NCI-H524 (cell line): ENCODE measurements around the gene SV2C.
"Not testable (repeated sequence)": the region's sequence is repeated elsewhere in the genome, so short reads cannot be mapped to it uniquely, and the experiment has no call there.

Source experiments
- DNase-seq, 2 experiments: peaks; one replicate each; lab custom pipeline; 2025; lab: John Stamatoyannopoulos, UW

Gene SV2C

GRCh38 chr5:76341651-76342334 lies 258.6 kb downstream of the SV2C start:
- DNase-seq, result no peak

GRCh38 chr5:76342474-76342873 lies 259.3 kb downstream of the SV2C start:
- DNase-seq, result no peak

DNA sequence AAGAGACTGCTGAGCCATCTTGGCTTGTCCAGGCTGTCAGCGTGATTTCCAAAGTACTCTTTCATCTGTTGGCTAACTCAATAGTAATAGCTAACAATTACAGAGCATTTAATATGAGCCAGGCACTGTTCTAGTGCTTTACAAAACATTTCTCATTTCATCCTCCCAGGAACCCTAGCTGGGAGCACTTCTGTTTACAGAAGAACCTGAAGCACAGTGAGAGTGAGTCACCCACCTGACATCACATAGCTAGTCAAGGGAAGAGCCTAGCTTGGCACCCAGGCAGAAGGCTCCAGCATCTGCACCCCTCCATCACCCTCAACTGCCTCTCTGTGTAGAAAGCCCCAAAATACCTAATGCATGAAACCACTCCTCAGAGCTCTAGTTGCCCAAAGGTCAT lies 262.4 kb downstream of the SV2C start:
- DNase-seq, result no peak

GRCh38 chr5:76351176-76351575 lies 268.0 kb downstream of the SV2C start:
- DNase-seq, result no peak

- DNase-seq, result no peak
These were observed 268.4 kb downstream of the SV2C start for GRCh38 chr5:76351577-76351976.

DNA sequence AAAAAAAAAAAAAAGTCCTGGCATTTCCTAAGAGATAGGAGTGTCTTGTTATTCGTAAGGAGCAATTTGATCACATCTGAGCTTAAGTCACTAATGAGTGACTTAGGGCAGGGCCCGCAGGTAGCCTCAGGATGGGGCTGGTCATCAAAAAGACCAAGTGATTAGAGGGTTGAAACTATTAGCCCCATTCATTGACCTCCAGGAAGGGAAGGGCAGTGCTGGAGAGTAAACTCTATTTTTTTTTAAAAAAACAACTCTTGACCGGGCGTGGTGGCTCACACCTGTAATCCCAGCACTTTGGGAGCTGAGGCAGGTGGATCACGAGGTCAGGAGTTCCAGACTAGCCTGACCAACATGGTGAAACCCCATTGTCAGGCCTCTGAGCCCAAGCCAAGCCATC lies 273.7 kb downstream of the SV2C start:
- no peak for DNase-seq

DNA sequence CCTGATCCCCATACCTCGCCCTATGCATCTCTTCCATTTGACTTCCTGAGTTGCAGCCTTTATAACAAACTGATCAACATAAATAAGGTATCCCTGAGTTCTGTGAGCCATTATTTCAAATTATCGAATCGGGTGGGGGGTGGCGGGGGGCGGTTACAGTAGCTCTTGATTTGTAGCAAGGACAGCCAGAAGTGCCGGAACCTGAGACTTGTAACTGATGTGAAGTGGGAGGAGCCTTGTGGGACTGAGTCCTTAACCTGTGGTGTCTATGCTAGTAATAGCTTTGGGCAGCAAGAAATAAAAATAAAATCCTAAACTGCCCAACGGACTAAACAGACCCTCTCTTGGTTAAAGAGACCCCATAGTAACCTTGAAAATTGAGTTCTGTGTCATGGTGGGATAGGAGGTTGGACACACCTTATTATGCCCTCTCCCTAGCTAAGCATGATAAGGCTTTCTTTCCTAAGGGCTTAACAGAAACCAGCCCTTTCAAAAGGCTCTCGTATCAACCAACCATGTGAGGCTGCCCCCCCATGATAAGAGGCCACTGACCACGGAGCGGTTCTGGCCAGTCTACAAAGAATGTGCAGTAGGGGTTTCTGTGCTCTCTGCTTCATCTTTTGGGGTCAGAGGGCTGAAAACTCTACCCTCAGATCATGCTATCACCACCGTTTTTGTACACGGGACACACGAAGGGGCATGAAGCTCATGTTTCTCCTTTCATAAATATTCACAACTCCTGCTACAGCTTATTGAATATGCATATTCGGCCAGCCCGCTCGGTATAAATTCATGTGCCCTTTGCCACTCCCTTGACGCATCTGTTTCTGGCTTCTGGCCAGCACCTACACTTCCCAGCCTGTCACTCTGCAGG lies 280.4 kb downstream of the SV2C start:
- DNase-seq, result peak in 1 of 2 experiments; percentile 57

- no peak for DNase-seq
These were observed 281.0 kb downstream of the SV2C start for GRCh38 chr5:76364226-76364589.

DNA sequence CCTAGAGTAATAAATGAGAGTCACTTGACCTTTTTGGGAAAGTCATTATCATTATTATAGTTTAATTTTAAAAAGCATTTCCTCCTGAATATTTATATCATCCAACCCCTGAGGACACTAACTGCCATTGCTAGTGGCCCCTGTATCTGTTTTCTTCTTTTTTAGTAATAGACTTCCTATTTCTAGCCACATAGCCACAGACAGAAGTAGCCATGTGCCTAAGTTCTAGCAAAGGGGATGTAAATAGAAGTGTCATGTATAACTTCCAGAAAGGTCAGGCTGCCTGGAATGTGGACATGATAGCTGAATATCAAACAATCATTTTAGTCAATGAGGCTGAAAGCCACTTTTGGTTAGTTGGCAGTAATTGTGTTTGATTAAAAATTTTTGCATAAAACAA lies 282.4 kb downstream of the SV2C start:
- DNase-seq, result no peak

GRCh38 chr5:76366596-76366995 lies 283.4 kb downstream of the SV2C start:
- DNase-seq, result no peak

DNA sequence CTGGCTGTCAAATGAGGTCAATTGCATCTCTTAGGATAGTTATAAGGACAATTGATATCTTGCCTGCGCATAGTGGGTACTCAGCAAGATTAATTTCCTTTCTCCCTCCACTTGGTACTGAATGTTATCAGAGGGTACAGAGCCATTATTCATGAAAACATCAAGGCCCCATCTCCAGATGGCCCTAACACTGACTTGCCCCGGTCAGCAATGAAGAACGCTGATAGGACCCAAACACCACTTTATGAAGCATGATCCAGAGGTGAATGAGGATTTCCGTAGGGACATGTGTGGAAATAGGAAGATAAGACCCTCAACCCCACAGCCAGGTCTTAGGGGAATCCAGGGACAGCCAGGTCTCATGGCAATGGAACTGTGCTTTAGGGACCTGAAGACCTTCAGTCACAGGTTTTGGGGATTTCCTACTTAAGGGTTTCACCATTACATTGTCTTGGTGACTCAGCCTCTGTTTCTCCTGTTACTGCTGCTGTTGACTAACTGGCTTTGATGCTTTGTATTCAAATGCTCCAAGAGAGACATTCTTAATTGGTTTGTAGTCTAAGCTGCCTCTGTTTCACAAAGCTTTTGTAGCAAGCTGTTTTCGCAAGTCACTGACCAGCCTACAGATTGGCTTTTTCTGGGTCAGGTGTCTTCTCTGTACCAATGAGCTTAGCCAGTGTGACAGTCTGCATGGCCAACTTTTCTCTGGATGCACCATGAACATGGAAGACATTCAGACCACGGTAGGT lies 284.6 kb downstream of the SV2C start:
- DNase-seq, result no peak

DNA sequence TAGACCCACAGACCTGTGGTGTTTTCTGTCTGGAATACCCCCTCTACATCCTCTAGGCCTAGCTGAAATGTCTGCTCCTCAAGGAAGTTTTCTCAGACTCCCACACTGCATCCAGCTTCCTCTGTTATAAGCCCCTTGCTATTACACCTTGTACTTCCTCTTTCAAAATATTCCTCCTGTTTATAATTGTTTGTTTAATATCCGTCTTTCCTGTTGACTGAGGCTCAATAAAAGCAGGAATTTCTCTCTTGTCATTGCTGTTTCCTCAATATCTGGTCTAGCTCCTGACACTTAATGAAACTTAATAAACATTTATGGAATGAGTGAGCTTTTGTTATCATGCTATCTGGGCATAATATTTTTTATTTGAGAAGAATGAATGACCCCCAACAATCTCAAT lies 285.8 kb downstream of the SV2C start:
- no peak for DNase-seq

DNA sequence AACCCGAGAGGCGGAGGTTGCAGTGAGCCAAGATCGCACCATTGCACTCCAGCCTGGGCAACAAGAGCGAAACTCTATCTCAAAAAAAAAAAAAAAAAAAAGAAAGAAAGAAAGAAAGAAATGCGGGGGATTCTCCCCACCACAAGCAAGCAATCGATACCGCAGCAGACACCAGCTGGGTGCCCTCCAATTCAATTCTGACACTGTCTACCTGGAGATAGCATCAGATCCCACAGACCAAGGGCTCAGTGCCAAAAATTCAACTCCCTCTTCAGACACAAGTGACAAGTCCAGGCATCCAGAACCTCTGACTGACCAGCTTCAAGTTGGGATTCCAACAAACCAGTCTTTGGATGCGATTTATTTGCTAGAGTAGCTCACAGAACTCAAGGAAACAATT lies 286.5 kb downstream of the SV2C start:
- not testable (repeated sequence) for DNase-seq

- DNase-seq, result no peak
These were observed 288.8 kb downstream of the SV2C start for GRCh38 chr5:76371960-76372322.

GRCh38 chr5:76372323-76373054 lies 289.3 kb downstream of the SV2C start:
- DNase-seq, result peak in 1 of 2 experiments; percentile 6

DNA sequence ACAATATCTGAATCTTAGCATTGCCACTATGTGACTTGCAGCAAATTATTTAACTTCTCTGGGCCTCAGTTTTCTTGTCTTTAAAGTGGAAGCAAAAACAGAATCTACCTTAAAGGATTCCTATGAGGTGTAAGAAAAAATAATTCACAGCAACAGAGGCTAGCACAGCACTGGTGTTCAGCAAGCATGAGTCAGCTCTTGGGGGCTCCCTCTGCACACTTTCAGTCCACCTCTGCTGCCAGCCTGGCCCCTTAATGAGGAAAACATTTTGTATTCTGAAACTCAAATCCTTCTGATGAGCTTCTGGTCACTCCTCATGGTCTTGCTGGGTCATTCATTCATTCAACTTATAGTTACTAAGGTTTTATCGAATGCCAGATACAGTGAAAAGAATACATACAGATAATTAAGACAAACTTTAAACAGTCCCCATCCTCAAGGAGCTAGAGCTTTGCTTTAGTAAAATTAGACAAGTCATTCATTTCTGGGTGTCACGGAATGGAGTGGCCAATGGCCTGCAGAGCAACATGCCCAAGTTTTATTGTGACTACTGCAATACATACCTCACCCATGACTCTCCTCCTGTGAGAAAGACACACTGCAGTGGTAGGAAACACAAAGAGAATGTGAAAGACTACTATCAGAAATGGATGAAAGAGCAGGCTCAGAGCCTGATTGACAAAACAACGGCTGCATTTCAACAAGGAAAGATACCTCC lies 293.1 kb downstream of the SV2C start:
- no peak for DNase-seq

GRCh38 chr5:76376866-76377230 lies 293.7 kb downstream of the SV2C start:
- DNase-seq, result no peak

DNA sequence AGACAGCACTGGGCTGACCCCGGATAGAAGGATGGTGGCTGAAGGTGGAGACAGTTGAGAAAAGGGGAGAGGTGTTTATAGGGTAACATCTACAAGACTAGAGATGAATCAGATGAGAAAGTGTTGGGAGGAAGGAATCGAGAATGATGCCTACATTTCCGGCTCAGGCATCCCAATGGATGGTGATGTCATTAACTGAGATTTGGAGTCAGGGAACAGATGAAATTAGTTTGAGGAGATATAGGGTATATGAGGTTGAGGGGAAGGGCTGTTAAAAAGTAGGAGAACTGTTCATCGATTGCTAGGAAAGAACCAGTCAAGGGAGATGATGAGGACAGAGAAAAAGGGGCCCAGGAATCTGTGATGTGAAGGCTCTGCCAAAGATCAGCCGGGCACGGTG lies 295.2 kb downstream of the SV2C start:
- no peak for DNase-seq

DNA sequence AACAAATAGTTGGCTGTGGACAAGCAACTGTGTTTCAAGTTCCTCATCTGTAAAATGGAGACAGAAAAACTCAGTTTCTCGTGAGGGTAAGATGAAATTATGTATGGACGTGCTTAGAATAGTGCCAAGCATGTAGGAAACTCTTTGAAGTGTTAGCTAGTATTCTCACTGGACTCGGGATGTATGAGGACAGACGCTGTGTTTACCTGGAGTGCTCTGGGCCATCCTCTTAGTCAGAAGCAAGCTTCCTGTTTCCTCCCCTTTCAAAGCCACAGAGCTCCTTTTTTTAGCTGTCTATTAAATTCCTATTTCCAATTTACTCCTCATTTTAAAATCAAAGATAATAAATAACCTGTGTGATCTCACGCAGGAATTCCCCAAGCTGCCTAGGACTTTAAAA lies 296.1 kb downstream of the SV2C start:
- no peak for DNase-seq

- DNase-seq, result no peak
These were observed 296.7 kb downstream of the SV2C start for GRCh38 chr5:76379855-76380254.

GRCh38 chr5:76380346-76381066 lies 297.3 kb downstream of the SV2C start:
- no peak for DNase-seq
